G401 (cell line): ENCODE measurements around the gene HOXC4. TPM values are rescaled to one million over a fixed set of nuclear protein-coding genes. Genes with fewer than 3 reads are reported as not detected.
"Not testable (repeated sequence)": the region's sequence is repeated elsewhere in the genome, so short reads cannot be mapped to it uniquely, and the experiment has no call there.

Experiments
- DNase-seq: peaks from one replicate; pipeline ENCODE4 v3.0.0-alpha.2; 2015; ENCODE audit warnings: low spot score
- in situ Hi-C: cut with HindIII; loops from 2 replicates; pipeline ENCODE4 v1.10.0; 2016; ENCODE audit warnings: low sequenced_read_pairs, mixed read lengths
- total RNA-seq: library from RNA; depleted of rRNA; stranded (reverse); fragments of >200 nt; shearing (Covaris generic); gene quantifications from 2 replicates; pipeline ENCODE4 v1.2.3, GENCODE V29; 2014

Gene HOXC4
- total RNA-seq, 1 experiment from 2014 or later = 3.9 TPM

DNA sequence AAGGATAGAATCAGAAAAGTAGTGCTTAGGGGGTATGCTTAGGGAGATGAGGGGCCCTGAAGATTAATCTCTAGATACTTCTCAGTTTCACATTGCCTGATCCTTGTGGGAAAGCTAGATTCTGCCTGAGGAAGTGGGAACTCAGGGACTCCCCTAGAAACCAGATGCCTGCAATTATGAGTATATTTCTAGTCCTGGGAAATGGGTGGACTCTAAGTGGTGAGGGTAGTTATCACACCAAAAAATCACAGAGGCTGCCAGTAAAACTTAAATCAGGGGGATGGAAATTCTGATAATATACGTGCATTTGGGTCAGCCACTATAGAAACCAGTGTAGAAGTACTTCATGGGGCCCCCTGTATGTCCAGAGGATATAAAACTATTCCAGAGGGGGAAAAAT lies 18.3 kb downstream of the HOXC4 start:
- in situ Hi-C loops = no loop called here
- no peak for DNase-seq

DNA sequence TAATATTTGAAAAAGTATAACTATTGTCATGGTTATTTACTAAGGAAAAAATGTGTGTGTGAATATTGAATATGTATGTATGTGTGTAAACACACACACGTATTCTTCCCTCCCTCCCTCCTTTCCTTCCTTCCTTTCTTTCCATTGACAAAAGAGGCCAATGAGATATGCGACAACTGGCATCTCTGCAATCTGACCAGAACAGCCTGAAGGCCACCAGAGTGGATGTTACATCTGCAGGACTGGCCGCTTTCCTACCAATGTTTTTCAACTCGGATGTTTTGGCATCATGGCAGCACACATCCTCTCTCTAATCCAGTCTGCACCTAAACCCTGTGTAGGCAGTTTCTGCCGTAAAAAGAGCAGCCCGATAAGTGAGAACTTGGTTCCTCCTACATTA lies 20.7 kb downstream of the HOXC4 start:
- in situ Hi-C loops = no loop called here
- DNase-seq = no peak

DNA sequence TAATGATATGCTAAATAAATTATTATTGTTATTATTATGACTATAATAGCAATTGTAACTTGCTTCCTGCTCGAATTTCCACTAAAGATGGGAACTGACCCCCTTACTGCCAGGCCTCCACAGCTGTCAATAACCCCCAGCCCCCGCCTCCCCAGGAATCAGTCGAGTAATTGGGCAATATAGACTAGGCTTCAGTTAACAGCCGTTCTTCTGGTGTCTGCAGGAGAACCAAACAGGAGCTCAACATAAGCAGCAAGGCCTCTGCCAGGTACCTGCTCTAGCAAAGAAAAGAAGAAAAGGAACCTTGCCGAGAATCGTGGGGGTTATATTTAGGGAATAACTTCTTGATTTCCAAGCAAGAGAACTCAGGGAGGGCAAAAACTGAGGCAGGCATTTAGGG lies 21.8 kb downstream of the HOXC4 start:
- in situ Hi-C loops = no loop called here
- DNase-seq = no peak

DNA sequence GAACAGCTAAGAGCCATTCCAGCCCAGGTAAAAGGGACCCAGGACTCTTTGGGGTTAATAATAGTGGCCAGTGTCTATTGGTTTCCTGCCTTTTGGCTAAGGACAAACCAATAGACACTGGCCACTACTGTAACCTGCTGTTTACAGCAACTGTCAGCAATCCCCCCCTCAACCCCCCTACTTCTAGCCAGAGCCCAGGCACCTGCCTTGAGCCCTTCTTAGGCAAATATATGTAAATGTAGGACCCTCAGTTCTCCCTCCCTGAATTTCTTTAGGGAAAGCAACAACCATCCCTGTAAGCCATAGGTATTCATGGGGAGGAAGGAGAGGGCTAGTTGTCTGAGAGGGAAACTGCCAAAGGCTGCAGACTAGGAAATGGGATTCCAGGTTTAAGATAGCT lies 22.3 kb downstream of the HOXC4 start:
- in situ Hi-C loops = no loop called here
- DNase-seq = no peak

DNA sequence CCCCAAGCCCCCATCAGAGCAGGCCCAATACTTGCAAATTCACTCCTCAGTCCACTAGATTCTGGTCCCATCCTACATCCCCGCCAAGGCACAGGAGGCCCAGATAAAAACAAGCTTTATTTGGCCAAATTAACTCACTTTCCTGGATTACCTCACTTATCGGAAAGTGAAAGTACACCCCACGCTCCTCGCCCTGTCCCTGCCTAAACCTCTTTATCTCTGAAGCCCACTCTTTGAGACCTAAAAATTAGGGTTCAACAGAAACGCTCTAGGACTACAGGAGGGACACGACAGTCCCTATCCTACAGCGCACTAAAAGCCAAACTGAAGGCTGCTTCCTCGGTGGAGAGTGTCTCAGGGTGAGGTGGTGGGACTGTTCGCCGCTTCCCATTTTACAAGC lies 24.2 kb downstream of the HOXC4 start:
- DNase-seq, in situ Hi-C loops: not testable (repeated sequence)

DNA sequence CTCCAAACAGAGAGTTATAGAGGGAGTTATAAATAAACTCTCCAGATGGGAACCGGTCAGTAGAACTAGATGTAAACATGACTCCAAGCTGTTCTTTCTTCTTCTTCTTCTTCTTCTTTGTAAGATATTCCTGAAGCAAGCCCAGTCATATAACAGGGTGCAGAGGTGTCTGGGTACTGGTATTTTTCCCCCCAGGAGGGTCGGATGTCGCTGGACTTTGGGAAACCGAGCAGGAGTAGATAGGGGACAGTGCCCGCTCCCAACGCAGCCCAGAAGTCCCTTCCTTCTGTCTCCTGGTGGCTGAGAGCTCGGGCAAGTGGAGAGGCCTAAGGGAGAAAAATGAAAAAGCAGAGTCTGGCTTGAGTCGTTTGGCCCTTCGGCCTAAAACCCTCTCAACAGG lies 25.5 kb downstream of the HOXC4 start:
- DNase-seq, in situ Hi-C loops: not testable (repeated sequence)

DNA sequence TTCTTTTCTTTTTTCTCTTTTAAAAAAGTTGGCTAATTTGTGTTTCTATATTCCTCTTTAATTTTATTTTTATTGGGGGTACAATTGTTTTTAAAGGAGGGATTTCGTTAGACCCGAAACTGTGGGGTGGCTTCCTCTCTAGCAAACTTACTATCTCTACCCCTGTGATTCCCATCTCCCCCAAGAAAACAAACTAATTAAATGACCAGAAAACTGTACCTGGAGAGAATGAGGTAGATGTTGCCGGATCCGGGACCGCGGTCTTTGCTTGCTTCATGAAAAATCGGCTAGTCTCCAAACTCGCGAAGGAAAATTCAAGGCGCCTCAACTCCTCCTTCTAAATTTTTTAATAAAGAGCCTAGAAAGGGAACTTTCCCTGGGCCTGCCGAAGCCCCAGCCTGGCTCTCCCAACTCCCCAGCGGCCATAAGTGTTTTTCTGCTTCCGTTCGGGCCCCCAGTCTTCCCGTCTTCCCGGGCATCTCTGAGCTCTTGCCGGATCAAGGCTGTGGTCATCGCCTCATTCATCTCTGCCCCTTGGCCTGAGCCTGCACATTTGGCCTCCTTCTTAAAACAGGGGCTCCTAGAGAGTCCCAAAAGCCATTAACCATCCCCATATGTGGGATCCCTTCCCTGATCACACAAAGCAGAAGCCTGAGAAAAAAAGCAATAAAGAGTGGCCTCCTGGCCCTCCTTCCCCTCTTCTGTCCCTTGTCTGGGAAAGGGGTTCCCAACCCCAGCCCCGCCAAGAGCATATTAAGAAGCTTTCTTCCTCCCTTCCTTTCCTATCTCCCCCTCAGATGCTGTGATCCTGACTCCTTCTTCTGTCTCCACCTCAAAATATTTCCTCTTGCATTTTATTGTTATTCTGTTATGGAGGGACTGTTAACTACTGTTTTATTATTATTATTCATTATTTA lies 26.6 kb downstream of the HOXC4 start:
- DNase-seq, in situ Hi-C loops: not testable (repeated sequence)

DNA sequence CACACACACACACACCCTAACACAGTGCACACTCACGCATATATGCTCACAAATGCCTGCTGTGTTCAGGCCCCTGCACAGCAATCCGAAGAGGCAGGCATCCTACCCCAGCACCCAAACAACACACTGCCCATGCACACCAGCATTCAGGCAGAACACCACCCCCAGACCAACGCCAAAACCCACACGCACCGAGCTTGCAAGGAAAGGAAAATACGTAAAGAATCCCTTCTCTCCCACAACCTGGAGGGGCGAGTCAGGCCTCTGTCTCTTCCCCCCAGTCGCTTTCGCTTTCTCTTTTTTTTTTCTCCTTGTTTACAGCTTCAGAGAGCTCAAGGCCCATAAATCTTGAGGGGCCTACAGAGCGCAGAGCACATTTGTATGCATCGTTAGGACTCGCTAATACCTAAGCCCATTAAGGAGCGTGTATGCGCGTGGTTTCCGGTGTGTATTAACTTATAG lies 27.4 kb downstream of the HOXC4 start:
- in situ Hi-C loops, DNase-seq: not testable (repeated sequence)

DNA sequence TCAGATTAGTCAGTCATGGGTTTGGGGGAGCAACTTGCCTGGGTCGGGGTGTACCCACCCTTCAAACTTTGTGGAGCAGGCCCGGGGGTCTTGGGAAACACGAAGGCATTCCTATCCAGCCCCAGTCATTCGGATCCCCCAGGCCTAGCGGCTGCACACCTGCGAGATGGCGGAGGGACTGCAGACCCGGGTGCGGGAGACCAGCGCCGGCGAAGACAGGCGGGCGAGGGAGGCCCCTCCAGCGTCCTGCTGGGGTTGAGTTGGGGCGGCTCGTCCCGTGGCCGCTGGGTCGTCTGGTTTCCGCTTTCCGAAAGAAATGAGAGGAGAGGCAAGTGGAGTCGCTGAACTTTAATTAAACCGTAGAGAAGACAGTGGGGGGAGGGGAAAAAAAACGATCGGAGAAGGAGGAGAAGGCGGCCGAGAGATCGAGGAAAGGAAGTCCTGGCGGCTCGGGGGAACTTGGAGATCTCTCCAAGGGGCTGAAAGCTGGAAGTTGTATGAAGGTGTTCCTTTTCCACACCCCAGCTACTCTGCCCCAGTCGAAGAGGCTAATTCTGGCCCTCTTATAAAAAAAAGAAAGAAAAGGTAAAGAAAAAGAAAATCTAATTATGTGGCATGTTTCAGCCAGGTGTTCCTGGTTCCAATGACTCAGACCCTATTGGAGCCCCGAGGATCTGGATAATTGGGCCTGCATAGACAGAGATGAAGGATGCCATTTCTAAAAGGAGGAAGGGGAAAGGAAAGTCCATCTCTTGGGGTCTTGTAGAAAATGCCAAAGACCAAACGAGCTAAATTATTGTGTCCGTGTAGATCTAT lies 28.2 kb downstream of the HOXC4 start:
- in situ Hi-C loops, DNase-seq: not testable (repeated sequence)

DNA sequence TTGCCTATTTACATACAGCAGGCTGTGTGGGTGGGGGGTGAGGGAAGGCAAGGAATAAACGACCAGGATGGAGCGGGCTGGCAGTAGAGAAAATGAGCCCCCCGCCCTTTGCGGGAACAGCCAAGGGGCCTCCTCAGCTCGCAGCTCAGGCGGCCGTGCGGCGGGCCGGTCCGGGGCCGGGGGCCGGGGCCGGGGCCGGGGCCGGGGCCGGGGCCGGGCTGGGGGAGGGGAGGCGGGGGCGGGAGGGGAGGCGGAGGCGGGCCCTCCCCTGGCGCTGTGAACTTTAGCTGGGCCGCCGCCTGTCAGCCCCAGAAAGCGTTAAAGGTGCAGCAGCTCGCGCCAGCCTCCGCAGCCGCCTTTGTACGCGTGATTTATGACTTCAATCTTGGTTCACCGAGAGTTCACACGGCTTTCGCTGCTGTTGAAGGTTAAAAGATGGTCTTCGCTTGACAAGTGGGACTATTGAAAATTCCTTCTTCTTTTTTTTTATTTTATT lies 28.8 kb downstream of the HOXC4 start:
- no peak for DNase-seq
- in situ Hi-C loops = no loop called here

DNA sequence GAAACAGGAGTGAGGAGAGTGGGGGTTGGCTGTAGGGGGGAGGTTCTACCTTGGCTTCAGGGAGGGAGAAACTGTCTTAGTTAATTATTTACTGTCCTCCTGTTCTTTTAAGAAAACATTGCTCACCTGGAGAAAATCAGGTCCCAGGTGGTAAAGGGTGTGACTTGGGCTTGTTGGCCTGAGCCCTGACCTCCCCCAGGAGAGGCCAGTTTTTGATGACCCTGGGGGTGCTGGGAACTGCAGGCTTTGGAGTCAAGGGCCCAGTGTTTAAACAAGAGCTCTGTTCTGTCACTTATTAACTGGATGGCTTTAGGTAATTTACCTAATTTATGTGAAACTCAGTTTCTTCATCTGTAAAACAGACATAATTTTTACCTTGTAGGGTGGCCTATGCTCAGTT lies 34.4 kb downstream of the HOXC4 start:
- in situ Hi-C loops, DNase-seq: not testable (repeated sequence)

DNA sequence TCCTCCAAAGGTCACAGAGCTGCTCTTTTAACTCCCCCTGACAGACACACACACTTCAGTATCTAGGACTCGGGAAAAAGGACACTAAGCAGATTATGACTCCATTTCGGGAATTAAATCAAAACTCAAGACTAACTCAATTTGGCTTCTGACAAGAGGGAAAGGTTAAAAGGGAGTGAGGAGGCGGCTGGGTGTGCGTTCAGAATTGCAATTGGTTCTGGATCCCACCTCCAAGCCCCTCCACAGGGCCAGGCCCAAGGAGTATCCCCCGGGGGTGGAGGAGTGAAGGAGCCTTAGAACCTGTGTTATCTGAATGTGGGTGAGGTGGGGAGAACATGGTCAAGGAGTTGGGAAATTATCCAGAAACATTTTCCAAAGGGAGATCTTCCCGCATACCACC lies 35.8 kb downstream of the HOXC4 start:
- in situ Hi-C loops, DNase-seq: not testable (repeated sequence)

DNA sequence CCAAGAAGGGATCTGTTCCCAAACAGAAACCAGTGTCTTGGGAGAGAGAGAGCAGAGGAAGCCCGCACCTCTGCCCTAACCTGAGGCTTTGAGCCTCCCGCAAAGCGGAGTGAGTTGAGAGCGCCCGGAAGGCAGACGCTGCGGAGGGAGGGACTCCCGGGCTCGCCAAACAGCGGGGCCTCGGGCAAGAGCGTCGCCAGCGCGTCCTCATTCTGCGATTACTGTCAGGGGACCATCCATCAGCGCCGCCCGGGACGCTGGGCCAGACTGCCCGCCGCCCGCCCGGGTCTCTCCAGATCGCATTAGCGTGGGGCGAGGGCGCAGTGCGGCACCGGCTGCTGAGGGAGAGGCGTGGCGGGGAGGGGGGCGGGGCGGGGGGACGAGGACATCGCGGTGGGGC lies 36.7 kb downstream of the HOXC4 start:
- in situ Hi-C loops, DNase-seq: not testable (repeated sequence)

DNA sequence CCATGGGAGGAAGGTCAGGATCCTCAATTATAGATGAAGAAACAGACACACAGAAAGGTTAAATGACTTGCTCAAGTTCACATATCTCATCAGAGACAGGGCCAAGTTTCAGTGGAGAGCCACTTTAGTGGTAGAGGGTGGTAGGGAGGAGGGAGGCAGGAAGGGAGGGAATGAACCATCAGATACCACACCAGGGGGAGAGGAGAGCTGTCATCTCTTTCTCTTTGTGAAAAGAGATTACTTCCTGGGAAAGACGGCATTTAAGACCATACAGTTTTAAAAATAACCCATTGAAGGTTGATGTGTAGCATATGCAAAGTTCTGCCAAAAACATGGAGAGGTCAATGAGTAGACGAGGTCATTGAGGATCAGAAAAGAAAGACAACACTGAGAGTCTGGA lies 39.3 kb downstream of the HOXC4 start:
- in situ Hi-C loops, DNase-seq: not testable (repeated sequence)

DNA sequence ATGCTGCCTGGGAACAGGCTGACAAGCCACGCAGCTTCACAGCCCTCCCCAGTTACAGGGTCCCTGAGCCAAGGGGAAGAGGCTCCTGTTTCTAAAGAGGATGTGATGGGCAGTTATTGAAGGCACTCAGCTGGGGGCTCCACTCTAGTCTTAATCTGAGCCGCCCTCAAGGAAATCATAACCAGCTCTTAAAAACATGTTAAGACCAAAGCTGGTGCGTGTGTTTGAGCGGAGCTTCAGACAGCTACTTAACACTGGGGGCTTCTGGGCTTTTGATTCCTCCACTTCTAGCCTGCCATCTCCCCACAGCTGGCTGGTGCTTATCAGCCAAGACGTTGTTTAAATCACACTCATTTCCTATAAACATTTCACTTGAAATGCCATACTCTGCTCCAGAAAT lies 42.3 kb downstream of the HOXC4 start:
- DNase-seq, in situ Hi-C loops: not testable (repeated sequence)

DNA sequence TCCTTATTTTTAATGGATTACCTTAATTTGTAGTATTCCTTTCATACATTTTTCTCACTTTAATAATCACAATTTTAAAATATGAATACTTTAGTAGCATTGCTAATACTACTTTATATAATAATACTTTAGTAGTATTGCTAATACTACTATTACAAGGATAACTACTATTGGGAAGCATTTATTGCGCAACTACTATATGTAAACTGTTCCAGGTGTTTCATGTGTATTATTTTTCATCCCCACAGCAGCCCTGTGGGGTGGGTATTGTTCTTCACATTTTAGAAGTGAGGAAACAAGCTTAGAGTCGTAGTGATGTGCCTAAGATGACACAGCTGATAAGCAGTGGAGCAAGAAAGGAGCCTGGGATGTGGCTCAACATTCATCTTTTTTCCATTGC lies 45.0 kb downstream of the HOXC4 start:
- DNase-seq, in situ Hi-C loops: not testable (repeated sequence)

DNA sequence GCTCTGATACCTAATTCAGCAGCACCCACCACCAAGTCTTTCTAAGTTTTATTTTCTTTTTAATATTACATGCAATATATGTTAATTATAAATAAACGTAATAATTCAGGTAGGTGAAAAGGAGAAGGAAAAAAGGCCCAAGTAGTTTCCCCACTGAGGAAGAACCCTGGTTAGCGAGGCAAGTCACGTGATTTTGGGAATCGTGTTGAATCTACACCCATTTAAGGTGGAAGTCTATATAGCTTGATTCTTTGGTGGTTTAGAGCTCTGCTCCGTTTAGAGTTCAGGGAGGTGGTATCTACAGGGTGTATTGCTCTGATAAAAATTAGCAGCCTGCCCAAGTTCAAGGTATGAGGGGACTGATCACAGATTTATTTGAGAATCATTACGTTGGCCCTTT lies 47.0 kb downstream of the HOXC4 start:
- DNase-seq, in situ Hi-C loops: not testable (repeated sequence)

DNA sequence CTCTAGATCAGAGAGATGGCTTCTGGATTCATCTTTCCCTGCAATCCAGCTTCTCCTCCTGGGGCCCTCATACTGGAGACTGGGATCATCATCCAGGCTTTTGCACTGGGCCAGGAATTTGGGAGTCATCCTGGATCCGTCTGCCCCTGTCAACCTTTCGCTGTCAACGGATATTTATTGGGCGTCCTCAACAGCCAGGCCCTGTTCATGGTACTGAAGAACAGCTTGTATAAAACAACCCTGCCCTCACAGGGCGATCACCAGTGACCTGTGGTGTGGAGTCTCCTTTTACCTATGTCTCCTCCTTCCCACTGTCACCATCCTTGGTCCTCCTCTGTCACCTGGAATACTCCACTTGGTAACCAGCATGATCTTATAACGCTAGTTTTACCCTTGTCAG lies 48.6 kb downstream of the HOXC4 start:
- in situ Hi-C loops, DNase-seq: not testable (repeated sequence)

DNA sequence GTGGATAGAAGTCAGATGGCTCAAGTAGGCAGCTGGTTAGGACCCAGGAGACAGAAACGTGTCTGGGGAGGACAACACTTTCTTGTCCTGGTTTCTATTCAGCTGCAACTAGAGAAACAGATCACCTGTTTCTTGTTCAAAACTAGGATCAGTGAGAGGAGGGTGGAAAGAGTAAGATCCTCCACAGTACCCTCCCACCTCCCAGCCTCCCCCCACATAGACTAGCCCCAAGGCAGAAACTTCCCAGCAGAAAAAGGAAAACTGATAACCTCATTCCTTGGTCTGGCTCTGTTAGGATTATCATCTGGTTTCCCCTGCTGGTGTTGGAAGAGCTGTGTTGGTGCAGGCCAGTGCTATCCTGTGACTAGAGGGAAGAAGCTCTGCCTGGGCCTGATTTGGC lies 50.2 kb downstream of the HOXC4 start:
- in situ Hi-C loops = not testable (repeated sequence)

More for the DNA sequence above, 50.2 kb downstream of the HOXC4 start:
- DNase-seq = not testable (repeated sequence)
